ENCODE data around the gene MYH11. TPM values are rescaled to one million over a fixed set of nuclear protein-coding genes. Genes with fewer than 3 reads are reported as not detected.

MYH11 gene
- 21.6 TPM for total RNA-seq

DNA sequence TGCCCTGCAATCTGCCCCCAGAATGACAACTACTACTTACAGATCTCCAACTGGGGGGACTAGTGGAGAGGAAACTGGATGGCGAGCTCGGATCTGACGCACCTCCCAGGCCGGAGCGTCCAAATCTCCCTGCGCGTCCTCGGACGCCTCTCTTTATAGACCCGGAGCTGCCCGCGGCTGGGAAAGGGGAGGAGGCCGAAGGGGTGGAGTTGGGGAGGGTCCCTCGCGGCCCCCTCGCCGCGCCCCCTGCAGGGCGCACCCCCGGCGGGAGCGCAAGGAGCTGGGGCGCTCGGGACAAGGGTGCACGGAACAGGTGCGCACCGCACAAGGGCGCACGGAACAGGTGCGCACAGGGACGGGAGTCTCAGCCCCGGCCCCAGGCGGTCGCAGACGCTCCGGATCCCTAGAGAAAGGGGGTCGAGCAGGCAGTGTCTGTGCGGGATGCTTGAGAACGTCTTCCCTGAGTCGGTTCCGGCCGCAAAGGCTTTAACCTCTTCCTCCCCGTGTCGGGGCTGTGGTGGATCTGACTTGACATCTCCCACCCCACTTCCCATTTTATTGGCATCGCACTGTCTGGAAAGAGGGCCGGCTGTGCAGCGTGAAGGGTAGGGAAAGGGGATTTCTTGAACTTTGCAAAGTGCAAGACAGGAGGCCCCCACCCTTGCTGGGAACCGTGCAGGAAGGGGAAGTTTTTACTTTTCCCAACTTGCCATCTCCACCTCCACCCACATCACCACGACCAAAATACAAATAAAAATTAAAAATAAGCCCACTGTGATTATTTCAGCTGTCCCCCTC is at the start of gene MYH11:
Gene MYH11, minus strand, starts transcription at position 128 of the 798 bp plus-strand sequence. CDS start 18,776 bp downstream, outside the sequence.
- ATAC-seq: peak; percentile 35

DNA sequence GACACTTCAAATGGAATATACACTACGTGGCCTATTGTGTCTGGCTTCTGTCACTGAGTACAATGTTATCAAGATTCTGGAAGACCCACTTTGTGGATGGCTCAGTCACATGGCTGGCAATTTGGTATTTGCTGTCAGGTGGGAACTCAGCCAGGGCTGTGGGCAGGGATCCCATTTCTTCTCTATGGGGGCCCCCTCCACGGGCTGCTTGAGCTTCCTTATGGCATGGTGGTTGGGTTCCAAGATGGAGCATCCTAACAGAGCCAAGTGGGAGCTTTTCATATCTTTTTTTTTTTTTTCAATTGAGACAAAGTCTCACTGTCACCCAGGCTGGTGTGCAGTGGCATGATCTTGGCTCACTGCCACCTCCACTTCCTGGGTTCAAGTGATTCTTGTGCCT is 49.6 kb upstream of the MYH11 start:
- no peak for ATAC-seq

DNA sequence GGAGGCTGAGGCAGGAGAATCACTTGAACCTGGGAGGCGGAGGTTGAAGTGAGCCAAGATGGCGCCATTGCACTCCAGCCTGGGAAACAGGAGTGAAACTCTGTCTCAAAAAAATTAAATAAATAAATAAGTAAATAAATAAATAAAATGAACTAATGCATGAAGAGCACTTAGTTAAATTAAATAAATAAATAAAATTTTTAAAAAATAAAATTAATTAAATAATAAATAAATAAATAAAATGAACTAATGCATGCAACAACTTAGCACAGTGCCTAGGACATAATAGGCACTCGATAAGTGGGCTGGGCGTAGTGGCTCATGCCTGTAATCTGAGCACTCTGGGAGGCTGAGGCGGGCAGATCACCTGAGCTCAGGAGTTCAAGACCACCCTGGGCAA is 47.1 kb upstream of the MYH11 start:
- no peak for ATAC-seq

DNA sequence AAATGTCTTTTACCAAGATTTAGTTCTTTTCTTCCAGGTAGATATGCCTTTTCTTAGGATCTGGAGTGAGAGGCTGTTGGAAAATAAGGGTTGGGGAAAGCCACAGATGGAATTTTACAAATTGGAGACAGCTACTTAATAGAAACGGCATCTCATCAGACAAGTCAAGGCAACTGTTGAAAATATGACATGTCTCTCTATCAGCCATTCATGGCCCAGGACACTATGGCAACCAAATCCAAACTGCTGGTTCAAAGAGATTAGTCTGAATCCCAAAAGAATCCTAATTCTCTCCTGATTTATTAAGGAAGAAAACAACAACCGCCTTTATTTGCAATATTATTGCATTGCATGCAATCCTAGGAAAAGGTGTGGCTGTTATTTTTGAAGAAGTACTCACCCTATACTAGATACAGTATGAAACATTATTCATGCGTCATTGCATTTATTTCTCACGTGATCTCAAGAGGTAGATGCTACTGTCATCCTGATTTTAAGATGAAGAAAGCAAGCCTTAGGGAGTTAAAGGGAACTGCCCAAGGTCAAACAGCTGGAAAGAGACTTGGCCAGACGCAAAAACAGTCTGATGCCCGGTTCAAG is 44.2 kb upstream of the MYH11 start:
- ATAC-seq: peak; percentile 74

DNA sequence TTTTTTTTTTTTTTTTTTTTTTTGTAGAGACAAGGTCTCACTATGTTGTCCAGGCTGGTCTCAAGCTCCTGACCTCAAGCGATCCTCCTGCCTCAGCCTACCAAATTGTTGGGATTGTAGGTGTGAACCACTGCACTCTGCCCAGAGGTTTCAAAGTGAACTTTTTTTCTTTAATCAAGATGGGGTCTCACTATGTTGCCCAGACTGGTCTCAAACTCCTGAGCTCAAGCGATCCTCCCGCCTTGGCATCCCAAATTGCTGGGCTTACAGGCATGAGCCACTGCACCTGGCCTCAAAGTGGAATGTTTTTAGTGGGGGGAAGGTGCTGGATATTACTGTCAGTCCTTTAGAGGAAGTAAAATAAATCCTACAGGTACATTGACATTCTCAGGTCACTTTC is 43.5 kb upstream of the MYH11 start:
- ATAC-seq: no peak

DNA sequence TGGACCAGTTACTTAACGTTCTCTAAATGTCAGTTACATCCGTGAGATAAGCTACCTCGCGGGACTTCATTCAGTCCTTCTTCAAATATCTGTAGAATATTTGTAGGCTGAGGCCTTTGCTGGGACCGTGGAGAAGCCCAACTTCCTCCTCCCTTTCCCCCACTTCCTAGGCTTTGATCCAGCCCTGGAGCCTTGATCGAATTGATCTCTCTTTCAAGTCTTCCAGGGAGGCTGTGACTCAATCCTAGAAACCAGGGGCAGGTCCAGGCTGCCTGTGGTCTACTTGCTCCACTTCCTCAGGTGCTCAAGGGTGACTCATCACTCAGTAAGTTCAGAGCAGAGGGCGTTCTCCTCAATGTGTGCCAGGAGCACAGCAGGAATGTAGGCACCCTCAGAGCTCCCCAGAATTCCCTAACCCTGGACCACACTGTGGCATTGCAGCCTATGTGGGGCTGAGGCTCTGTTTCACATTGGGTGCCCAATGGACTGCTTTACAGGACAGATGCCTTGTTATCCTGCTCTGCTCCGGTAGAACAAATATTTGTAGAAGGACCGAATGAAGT is 42.8 kb upstream of the MYH11 start:
- peak; percentile 90 for ATAC-seq

DNA sequence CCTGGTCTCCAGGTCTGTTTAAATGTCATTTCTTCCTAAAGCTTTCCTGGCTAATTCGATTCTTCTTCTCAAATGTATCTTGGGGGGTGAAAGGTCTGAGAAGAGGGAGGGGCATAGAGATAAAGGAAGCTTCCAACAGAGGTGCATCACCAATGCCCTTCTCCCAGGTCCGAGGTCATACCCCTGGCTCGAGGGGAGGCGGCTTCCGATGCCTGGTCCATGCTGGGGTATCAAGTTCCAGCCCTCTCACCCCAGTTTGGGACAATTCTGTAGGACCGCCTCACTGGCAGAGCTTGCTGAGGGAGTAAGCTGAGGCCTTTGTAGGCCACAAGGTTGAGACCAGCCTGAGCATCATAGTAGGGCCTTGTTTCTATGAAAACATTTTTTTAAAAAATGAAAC is 41.8 kb upstream of the MYH11 start:
- no peak for ATAC-seq

DNA sequence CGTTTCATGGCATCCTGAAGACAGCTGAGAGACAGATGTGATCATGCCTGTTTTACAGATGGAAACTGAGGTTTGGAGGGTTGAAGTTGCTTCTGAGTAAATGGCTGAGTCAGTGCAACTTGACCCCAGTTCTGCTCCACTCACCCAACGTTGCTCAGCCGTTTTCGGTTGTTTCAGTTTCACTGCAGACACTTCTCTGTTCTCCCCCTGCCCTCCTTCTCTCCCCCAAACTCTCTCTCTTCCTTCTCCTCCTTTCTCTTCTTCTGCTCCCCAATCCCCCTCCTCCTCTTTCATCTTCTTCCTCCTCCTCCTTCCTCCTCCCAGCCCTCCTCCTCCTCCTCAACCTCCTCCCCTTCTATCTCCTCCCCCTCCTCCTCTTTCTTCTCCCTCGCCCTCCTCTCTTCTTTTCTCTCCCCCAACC is 41.0 kb upstream of the MYH11 start:
- no peak for ATAC-seq

DNA sequence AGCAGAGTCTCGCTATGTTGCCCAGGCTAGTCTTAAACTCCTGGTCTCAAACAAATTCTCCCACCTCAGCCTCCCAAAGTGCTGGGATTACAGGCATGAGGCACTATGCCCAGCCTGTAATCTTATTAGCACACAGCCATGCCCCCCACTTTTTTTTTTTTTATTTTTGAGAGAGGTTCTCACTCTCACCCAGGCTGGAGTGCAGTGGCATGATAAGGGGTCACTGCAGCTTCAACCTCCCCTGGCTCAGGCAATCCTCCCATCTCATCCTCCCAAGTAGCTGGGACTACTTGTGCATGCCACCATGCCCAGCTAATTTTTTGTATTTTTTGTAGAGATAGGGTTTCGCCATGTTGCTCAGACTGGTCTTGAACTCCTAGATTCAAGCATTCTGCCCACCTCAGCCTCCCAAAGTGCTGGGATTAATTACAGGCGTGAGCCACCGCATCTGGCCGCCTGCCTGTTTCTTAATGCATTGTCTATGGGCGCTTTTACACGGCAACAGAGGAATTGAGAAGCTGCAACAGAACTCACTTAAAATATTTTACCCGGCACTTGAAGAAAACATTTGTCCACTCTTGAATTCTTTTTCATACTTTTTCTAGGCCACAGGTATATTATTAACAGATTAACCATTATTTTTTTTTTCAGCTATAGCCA is 40.4 kb upstream of the MYH11 start:
- ATAC-seq: no peak

DNA sequence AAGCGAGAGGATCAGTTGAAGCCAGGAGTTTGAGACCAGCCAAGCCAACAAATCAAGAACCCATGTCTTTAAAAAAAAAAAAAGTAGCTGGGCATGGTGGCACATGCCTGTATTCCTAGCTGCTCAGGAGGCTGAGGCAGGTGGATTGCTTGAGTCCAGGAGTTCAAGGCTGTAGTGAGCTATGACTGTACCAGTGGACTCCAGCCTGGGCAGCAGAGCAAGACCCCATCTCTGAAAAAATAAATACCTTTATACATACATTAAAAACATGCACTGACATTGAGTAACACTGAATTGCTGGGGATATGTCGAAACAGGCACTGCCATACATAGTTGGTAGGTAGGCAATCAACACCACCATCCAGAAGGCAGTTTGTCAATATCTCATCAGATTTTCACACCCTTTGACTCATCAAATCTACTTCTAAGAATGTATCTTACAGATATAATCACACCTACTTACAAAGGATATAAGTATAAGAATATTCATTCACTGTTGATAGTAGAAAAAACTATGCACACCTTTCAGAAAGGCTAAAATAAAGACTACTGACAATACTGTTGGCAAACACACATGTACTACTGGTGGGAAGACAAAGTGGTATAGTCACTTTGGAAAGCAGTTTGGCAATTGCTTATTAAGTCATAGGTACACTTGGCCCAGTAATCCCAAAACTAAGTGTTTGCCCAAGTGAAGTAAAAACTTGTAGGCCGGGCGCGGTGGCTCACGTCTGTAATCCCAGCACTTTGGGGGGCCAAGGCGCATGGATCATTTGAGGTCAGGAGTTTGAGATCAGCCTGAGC is 37.9 kb upstream of the MYH11 start:
- ATAC-seq: peak; percentile 75

DNA sequence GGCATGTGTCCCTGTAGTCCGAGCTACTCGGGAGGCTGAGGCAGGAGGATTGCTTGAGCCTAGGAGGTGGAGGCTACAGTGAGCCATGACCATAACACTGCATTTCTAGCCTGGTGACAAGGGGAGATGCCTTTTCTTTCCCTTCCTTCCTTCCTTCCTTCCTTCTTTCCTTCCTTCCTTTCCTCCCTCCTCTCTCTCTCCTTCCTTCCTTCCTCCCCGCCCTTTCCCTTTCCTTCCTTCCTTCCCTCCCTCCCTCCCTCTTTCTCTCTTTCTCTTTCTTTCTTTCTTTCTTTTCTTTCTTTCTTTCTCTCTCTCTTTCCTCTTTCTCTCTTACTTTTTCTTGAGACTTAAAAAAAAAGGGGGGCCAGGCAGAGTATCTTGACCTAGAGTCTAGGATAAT is 34.7 kb upstream of the MYH11 start:
- ATAC-seq: no peak

DNA sequence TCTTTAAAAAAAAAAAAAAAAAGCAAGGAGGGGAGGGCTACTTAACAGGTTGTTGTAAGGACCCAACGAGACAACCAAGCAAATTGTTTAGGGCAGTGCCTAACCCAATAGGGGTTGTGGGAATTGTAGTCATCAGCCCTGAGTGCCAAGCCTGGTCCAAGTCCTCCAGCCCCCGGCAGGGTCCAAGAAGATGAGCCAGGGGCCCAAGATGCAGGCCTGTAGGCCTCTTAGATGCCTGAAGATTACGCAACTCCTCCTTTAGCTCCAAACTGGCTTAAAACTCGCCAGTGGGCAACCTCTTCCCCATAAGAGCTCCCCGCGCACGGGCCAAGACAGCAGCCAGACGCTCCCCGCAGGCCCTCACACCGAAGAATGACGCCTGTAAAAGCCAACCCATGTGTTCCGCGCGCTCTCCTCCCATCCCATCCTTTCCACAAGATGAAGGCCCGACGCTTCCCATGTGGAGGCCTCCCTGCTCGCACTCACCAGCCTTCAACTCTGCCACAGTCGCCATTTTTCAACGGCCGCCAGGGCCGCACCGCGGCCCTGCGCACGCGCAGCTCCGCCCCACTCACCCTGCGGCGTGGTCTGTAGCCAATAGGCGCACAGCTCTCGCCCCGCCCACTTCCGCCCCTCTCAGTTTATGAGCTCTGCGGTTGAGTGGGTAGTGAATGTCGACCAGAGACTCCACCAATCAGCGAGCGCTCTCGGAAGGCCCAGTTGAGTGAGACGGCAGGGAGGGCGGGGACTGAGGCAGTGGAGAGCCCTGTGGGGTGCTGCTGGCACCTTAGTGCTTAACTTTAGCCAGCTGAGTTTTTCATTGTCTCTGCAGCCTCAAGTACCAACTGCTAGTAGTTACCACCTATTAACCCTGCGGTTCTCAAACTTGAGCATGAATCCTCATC is 31.5 kb upstream of the MYH11 start, which contains the start of gene CEP20:
Gene CEP20, minus strand, starts transcription at position 532 of the 905 bp plus-strand sequence. Its CDS starts 18 bp downstream, at position 514.
- peak; percentile 100 for ATAC-seq

DNA sequence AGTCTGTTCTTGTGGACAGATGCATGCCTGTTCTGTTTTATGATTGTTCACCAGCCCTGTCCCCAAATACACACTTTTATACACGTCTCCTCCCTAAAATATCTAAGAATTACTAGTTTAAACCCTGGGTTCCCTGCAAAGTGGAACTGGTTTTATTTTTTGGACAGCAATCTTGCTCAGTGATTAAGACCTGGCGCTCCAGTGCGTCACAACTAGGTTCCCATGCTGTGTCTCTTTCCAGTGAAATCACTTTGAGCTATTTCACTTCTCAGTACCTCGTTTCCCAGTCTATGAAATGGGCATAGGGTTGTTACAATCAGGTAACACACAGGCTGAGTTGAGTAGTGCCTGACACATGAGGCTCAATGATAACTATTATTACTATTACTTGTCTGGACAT is 30.5 kb upstream of the MYH11 start:
- ATAC-seq: no peak

DNA sequence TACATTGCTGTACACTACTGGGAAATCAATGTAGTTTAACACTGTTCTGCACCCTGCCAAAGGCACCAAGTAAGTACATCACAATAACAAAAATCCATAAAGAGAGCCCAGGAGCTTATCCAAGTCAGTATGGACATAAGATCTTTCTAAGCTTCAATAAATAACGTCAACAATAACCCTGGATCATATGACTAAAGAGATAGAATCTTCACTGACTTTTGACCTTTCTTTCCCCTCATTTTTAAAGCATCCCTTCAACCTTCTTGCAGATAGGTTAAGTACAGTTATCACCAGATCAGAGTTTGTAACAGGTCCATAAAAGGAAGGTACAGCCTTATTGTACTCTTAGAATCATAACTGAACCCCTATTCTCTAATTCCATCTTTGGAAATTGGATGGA is 29.2 kb upstream of the MYH11 start:
- ATAC-seq: no peak

DNA sequence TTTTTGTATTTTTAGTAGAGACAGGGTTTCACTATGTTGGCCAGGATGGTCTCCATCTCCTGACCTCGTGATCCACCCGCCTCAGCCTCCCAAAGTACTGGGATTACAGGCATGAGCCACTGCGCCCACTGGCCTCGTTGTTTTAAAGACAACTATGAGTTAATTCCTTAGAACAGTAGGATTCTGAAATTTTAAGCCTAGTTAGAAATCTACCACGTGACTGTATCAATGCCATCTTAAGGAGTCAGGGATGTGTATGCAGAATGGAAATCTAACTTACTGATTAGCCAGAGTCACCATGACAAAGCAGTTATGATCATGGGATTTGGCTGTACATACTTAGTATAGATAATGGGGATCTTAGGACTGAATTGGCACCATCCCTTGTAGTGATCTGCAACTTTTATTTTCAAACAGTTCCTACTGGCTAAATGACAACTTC is 28.8 kb upstream of the MYH11 start:
- no peak for ATAC-seq

DNA sequence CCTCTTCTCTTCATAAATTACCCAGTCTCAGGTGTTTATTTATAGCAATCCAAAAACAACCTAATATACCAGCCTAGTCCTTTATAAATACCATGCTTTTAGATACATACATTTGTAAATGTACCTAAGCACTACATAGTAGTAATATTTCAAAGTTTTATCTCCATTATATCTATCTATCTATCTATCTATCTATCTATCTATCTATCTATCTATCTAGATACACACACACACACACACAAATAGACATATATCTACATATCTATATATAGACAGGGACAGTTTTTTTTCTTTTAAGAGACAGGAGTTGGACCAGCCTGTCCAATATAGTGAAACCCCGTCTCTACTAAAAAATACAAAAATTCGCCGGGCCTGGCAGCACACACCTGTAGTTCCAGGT is 25.7 kb upstream of the MYH11 start:
- no peak for ATAC-seq

DNA sequence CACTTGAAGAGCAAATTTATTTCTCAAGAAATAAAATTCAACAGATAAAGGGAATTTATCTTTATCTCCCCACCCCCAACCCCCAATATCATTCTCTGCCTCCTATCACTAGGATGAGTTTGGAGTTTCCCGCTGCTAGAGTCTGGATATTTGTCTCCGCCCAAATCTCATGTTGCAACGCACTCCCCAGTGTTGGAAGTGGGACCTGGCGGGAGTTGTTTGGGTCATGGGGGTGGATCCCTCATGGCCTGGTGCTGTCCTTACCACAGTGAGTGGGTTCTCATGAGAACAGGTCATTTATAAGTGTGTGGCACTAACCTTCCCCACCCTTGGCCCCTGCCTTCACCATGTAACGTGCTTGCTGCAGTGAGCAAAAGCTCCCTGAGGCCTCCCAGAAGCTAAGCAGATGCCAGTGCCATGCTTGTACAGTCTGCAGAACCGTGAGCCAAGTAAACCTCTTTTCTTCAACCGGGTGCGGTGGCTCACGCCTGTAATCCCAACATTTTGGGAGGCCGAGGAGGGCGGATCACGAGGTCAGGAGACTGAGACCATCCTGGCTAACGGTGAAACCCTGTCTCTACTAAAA is 25.1 kb upstream of the MYH11 start:
- ATAC-seq: no peak

DNA sequence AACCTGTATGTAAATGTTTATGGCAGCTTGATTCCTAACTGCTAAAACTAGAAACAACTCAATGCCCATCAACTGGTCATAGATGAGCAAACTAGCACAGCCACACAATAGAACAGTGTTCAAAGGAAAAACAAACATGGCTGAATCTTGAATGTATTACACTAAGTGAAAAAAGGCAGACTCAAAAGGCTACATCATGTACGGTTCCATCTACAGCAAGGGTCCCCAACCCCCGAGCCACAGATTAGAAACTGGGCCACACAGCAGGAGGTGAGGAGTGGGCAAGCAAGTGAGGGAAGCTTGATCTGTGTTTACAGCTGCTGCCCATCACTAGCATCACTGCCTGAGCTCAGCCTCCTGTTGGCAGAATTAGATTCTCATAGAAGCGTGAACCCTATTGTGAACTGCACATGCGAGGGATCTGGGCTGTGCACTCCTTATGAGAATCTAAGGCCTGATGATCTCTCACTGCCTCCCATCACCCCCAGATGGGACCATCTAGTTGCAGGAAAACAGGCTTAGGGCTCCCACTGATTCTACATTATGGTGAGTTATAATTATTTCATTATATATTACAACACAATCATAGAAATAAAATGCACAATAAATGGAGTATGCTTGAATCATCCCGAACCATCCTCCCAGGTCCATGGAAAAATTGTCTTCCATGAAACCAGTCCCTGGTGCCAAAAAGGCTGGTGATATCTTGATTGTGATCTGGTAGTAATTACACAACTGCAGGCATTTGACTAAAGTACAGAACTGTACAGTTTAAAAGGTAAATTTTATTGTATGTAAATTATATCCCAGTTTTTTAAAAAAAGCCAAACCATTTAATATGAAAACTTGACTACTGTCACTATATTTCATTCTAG is 23.8 kb upstream of the MYH11 start:
- ATAC-seq: no peak

DNA sequence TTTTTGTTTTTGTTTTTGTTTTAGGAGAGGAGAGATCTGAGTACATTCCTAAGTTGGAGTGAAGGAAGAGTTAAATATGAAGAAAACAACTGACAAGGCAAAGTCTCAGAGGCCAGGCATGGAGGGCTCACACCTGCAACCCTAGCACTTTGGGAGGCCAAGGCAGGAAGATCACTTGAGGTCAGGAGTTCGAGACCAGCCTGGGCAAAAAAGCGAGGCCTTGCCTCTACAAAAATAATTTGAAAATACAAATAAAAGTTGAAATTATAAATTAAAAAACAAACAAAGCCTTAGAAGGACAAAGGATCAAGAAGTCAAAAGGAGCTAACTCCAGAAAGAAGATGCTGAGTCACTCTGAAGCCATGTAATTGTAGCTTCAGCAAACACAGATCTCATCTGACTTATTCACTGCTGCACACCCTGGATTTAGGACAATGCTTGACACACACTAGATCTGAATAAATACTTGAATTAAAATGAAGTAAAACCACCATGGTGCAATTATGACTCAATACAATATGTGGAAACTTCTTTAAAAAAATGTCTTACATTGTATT is 22.5 kb upstream of the MYH11 start:
- peak; percentile 93 for ATAC-seq

DNA sequence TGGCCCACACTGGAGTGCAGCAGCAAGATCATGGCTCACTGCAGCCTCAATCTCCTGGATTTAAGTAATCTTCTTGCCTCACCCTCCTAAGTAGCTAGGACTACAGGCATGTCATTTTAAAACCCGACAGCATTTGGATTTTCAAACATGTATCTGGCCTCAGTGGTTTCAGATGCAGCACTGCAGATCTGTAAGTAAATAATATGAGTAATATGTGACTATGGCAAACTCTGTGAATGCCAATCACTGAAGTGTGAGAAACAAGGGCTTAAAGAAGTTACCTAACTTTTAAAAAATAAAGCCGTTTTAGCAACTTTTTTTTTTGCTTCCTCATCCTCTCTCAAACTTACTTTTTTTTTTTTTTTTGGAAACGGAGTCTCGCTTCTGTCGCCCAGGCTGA is 19.7 kb upstream of the MYH11 start:
- peak; percentile 68 for ATAC-seq

Measured in esophagus mucosa (tissue), 1 donor.